K562 (cell line): ENCODE measurements around the gene C1QTNF12. TPM values are rescaled to one million over a fixed set of nuclear protein-coding genes. Genes with fewer than 3 reads are reported as not detected.

Experiments used
- ATF6 ChIP-seq: sonication (generic); formaldehyde crosslinking; IDR thresholded peaks from 2 replicates; pipeline ENCODE4 v1.4.0; 2020; ENCODE audit warnings: mild to moderate bottlenecking, missing genetic modification reagents
- GTF2F1 ChIP-seq: IDR thresholded peaks from 2 replicates; pipeline ENCODE4 v1.6.1; 2011; ENCODE audit warnings: low read depth, low read length, improper control_type of control experiment
- HNRNPUL1 ChIP-seq: fragments of 200-400 bp; formaldehyde crosslinking; IDR thresholded peaks from 2 replicates; pipeline ENCODE4 v1.6.1; 2017; ENCODE audit warnings: low read length
- MEF2A ChIP-seq: IDR thresholded peaks from 2 replicates; pipeline ENCODE4 v1.6.1; 2011; ENCODE audit warnings: low read depth, mild to moderate bottlenecking, low read length, moderate library complexity; ENCODE audit not compliant: control insufficient read depth
- MGA ChIP-seq: fragments of 450-650 bp; IDR thresholded peaks from 2 replicates; pipeline ENCODE4 v1.6.1; 2016; ENCODE audit warnings: mild to moderate bottlenecking, moderate library complexity
- NCOR1 ChIP-seq: fragments of 450-650 bp; IDR thresholded peaks from 2 replicates; pipeline ENCODE4 v1.6.1; 2016; ENCODE audit warnings: mild to moderate bottlenecking, moderate library complexity
- RBFOX2 ChIP-seq: fragments of 200-400 bp; formaldehyde crosslinking; IDR thresholded peaks from 2 replicates; pipeline ENCODE4 v1.6.1; 2017; ENCODE audit warnings: low read depth, mild to moderate bottlenecking, low read length, moderate library complexity
- SRSF7 ChIP-seq: fragments of 200-400 bp; formaldehyde crosslinking; optimal IDR thresholded peaks from 2 replicates; pipeline ENCODE3; 2017; ENCODE audit warnings: mild to moderate bottlenecking, low read depth, low read length
- STAT6 ChIP-seq: sonication (generic); formaldehyde crosslinking; IDR thresholded peaks from 2 replicates; pipeline ENCODE4 v1.8.1; 2023; ENCODE audit warnings: mild to moderate bottlenecking, missing genetic modification reagents
- ZNF217 ChIP-seq: sonication (generic); formaldehyde crosslinking; IDR thresholded peaks from 2 replicates; pipeline ENCODE4 v1.8.0; 2022; ENCODE audit warnings: mild to moderate bottlenecking, missing genetic modification reagents
- ZNF316 ChIP-seq: fragments of 450-650 bp; IDR thresholded peaks from 2 replicates; pipeline ENCODE4 v1.6.1; 2016
- polyA plus RNA-seq, 8 experiments: library from polyadenylated mRNA; depleted of rRNA in 4 of 8; stranded (reverse) in 5 of 8; unstranded in 3 of 8; fragments of >200 nt; fragmentation: Nextera tagmentation in 2 of 8; fragmentation: Illumina TruSeq in 1 of 8; extraction: Ambion mirVana in 2 of 8; extraction: Trizol in 1 of 8; gene quantifications; 2 replicates each; pipeline versions ENCODE4 v1.2.1 to v1.2.3, GENCODE V29; 2011 to 2014; ENCODE audit warnings: inconsistent platforms in 1 of 8, missing spikeins in 1 of 8
- total RNA-seq, 7 experiments: library from RNA; depleted of rRNA in 6 of 7; stranded (reverse); fragments of >200 nt in 6 of 7; fragmentation: Illumina TruSeq in 2 of 7; extraction: Trizol in 2 of 7; gene quantifications; 2 replicates each; pipeline versions ENCODE4 v1.2.1 to v1.2.3, GENCODE V29; 2011 to 2021; ENCODE audit warnings: low replicate concordance in 1 of 7

Gene C1QTNF12
- total and polyA plus RNA-seq, 9 of the 15 experiments (the other 6 are each of a cell fraction or from before 2014, with no cell fraction given): 0.11 to 4.3 (median 0.93) TPM; not detected in 3

GRCh38 chr1:1231400-1232207, 14.9 kb downstream of the C1QTNF12 start, which contains the start of gene SDF4 (continued):
- TF ChIP-seq NCOR1 (no peak), ATF6 (peak; percentile 56; the same call in 1 of the 2 replicates), RBFOX2 (peak; percentile 96), ZNF217 (CRISPR knock-in tag) (no peak), STAT6 (CRISPR knock-in tag) (no peak), GTF2F1 (0 out of 2 replicates have a peak, but pooled peaks have one; percentile 37), MEF2A (no peak), SRSF7 (no peak), MGA (peak; percentile 54), ZNF316 (no peak), HNRNPUL1 (no peak)
